Central memory CD4-positive, alpha-beta T cell (primary cell): ENCODE results near the gene SH2D1B.

Experiments used
- DNase-seq: peaks from one replicate; pipeline ENCODE4 v3.0.0; 2022

SH2D1B gene

GRCh38 chr1:162380061-162380846, 31.7 kb downstream of the SH2D1B start:
- DNase-seq: no peak

- DNase-seq: no peak
These were observed 35.2 kb downstream of the SH2D1B start, which contains the start of gene SPATA46 for GRCh38 chr1:162376691-162377090. Gene SPATA46, minus strand, starts transcription at chr1:162376854. Its CDS starts 64 bp downstream, at chr1:162376790.

- no peak for DNase-seq
These were observed 36.5 kb downstream of the SH2D1B start for GRCh38 chr1:162375463-162375862.

GRCh38 chr1:162374406-162374805, 37.5 kb downstream of the SH2D1B start:
- DNase-seq: no peak

- DNase-seq: no peak
These were observed 38.2 kb downstream of the SH2D1B start for GRCh38 chr1:162373541-162374260.

GRCh38 chr1:162373072-162373427, 38.9 kb downstream of the SH2D1B start:
- no peak for DNase-seq

- no peak for DNase-seq
These were observed 39.5 kb downstream of the SH2D1B start for GRCh38 chr1:162372159-162373071.

- DNase-seq: no peak
These were observed 40.3 kb downstream of the SH2D1B start for GRCh38 chr1:162371611-162372010.

- DNase-seq: no peak
These were observed 41.2 kb downstream of the SH2D1B start for GRCh38 chr1:162370721-162371120.

- DNase-seq: no peak
These were observed 41.8 kb downstream of the SH2D1B start for GRCh38 chr1:162370161-162370560.

- no peak for DNase-seq
These were observed 42.4 kb downstream of the SH2D1B start for GRCh38 chr1:162369571-162369970.

- no peak for DNase-seq
These were observed 43.5 kb downstream of the SH2D1B start for GRCh38 chr1:162368451-162368850.

GRCh38 chr1:162367772-162368171, 44.2 kb downstream of the SH2D1B start:
- DNase-seq: no peak

- no peak for DNase-seq
These were observed 44.9 kb downstream of the SH2D1B start for GRCh38 chr1:162367073-162367472.

GRCh38 chr1:162366671-162367070, 45.3 kb downstream of the SH2D1B start:
- DNase-seq: no peak

GRCh38 chr1:162366149-162366548, 45.8 kb downstream of the SH2D1B start:
- no peak for DNase-seq

GRCh38 chr1:162365284-162366020, 46.5 kb downstream of the SH2D1B start:
- DNase-seq: no peak

GRCh38 chr1:162364498-162364897, 47.4 kb downstream of the SH2D1B start:
- no peak for DNase-seq

- no peak for DNase-seq
These were observed 48.1 kb downstream of the SH2D1B start for GRCh38 chr1:162363823-162364222.

- DNase-seq: no peak
These were observed 50.6 kb downstream of the SH2D1B start for GRCh38 chr1:162361349-162361748.

GRCh38 chr1:162360874-162361260, 51.1 kb downstream of the SH2D1B start:
- DNase-seq: no peak

- DNase-seq: no peak
These were observed 51.6 kb downstream of the SH2D1B start for GRCh38 chr1:162360237-162360873.
